Stimulated activated CD4-positive, alpha-beta T cell treated with anti-CD3 and anti-CD28 coated beads, Interleukin-12 subunit alpha, Interleukin-12 subunit beta, amount 100 ng/mL, for 48 hours (primary cell): ENCODE results near the gene SUPT16H.
A peak's percentile ranks its signal among the peaks of the same experiment; 100 is the strongest.

Experiments
- DNase-seq, 3 donors: peaks; one replicate each; pipeline ENCODE4 v3.0.0-alpha.2; 2020; ENCODE audit warnings: low read depth in 2 of 3, low spot score in 1 of 3

SUPT16H gene

GRCh38 chr14:21369949-21370679 is 13.7 kb downstream of the SUPT16H start:
- DNase-seq, result no peak

- DNase-seq, result no peak
These were observed 16.2 kb downstream of the SUPT16H start for GRCh38 chr14:21367582-21368144.

GRCh38 chr14:21356511-21356910 is 27.3 kb downstream of the SUPT16H start:
- no peak for DNase-seq

DNA sequence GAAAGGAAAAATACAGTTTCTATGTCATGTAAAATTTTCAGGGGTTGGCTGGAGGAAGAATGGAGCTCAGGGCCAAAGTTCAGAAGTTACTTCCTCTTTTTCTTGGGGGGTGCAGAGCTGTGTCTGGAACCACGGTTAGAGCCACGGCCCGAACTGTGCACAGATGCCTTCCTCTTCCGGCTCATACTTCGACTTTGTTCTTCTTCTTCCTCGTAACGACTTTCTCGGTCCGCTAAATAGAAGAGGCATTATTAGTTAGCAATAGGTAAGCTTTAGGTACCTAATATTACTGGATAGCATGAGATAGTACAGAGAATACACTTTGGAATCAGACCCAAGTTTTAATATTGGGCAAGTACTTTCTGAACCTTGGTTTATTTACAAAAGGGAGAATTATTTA is 31.2 kb downstream of the SUPT16H start:
- no peak for DNase-seq

DNA sequence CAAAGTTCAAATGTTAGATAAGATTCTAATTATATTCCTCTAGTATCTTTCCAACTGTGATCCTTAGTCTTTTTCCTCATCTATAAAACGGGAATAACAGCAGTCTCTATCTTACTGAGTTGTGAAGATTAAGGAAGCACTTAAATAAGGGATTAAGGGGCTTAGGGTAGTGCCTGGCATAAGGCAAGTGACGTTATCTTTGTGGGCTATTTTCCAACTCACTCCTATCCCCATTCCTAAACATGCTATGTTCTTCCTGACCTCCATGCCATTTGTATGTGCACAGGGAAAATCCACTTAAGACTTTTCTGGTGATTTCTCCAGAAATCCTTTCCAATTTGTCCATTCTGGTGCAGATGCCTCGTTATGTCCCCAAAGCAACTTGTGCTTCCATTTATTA is 33.3 kb downstream of the SUPT16H start:
- no peak for DNase-seq

DNA sequence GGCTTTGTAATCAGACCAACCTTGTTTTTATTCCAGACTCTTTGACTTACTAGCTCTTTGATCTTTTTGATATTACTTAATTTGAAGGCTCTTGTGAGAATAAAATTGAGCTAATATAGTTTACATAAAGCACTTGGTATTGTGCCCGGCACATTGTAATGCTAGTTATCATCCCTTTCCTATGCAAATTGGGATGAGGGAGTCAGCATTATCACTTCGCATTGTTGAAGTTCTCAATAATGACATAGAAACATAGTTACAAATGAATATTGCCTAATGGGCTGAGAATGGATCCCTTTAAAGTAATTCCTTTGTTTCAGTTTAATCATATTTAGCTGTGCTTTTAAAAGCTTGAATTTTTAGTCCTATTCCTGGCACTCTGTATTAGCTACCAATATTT is 36.6 kb downstream of the SUPT16H start:
- no peak for DNase-seq

DNA sequence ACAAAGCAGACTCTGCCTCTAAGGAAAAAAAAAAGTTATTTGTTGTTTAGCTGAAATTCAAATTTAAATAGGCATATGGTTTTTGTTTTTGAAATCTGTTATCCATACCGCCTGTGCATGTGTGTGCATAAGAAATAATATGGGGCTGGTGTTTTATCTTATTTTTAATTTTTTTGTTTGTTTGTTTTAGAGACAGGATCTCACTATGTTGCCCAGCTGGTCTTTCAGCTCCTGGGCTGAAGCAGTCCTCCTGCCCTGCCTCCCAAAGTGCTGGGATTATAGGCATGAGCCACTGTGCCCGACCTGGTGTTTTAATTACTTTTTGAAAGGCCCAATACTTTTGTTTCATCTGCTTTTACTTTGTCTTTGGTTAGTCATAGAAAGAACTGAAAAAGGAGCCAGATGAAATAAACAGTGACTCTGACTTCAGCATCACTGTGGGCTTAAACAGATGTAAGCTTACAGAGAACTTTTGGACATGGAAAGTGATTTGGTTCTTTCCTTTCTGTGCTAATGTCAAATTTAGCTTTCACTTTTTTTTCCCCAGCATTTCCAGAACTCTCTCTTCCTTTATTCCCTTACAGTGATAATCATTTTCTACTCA is 37.2 kb downstream of the SUPT16H start:
- DNase-seq, result no peak

DNA sequence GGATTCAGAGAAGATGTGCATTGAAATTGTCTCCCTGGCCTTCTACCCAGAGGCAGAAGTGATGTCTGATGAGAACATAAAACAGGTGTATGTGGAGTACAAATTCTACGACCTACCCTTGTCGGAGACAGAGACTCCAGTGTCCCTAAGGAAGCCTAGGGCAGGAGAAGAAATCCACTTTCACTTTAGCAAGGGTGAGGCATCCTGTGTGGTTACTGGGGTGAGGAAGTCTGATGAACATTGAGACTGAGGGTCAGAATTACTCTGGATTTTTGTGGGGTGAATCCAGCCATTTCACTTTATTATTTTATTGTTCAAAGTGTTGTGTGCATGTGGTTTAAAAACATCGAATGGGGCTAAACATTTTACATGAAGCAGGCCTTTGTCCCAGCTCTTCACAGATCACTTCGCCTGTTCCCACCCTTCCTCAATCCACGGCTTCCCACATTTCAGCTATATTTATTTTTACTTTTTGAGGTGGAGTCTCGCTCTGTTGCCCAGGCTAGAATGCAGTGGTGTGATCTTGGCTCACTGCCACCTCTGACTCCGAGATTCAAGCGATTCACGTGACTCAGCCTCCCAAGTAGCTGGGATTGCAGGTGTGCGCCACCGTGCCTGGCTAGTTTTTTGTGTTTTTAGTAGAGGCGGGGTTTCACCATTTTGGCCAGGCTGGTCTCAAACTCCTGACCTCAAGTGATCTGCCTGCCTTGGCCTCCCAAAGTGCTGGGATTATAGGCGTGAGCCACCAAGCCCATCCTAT is 40.6 kb downstream of the SUPT16H start:
- DNase-seq, result no peak

DNA sequence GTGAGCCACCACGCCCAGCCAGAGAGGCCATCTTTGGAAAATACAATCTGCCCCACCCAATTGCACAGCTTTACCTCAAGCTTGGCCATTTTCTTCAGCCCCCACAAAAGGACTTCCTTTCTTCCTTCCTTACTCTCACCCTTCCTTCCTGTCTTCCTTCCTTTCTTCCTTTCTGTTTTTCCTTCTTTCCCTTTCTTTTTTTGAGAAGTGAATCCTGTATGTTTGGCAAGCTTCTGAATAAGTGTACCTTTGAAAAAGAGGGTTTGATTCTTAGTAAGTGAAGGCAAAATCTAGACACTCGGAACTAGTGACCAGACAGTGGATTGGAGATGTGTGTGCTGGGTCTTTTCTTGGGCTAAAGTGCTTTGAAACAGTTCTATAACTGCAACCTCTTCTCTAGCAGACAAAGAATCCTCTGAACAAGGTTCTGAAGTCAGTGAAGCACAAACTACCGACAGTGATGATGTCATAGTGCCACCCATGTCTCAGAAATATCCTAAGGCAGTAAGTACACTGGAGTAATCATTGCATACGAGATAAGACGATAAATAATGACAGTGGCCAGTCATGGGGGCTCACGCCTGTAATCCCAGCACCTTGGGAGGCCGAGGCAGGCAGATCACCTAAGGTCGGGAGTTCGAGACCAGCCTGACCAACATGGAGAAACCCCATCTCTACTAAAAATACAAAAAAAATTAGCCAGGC is 49.5 kb downstream of the SUPT16H start:
- no peak for DNase-seq

GRCh38 chr14:21332950-21333349 is 50.9 kb downstream of the SUPT16H start:
- no peak for DNase-seq

GRCh38 chr14:21326972-21327371 is 56.8 kb downstream of the SUPT16H start:
- no peak for DNase-seq

DNA sequence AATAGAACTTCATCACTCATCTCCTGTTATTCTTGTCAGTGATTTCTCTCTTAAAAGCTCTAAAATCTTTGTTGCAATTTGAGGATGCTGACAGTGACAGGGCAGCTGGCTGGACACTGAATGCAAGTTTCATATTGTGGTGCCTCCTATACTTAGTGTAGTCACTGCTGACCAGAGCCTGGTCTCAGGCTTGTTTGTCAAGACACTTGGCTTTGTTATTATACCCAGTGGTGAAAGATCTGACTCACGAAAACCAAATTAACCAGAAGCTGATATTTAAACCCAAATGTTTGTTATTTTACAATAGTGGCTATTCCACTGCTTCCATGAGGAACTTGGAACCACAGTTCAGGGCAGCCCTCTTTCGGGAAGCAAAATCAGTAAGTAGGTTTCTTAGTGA is 61.1 kb downstream of the SUPT16H start:
- DNase-seq, result no peak

- no peak for DNase-seq
These were observed 62.9 kb downstream of the SUPT16H start for GRCh38 chr14:21320913-21321312.

GRCh38 chr14:21317398-21317797 is 66.4 kb downstream of the SUPT16H start:
- DNase-seq, result no peak

- no peak for DNase-seq
These were observed 70.3 kb downstream of the SUPT16H start for GRCh38 chr14:21313512-21313911.

DNA sequence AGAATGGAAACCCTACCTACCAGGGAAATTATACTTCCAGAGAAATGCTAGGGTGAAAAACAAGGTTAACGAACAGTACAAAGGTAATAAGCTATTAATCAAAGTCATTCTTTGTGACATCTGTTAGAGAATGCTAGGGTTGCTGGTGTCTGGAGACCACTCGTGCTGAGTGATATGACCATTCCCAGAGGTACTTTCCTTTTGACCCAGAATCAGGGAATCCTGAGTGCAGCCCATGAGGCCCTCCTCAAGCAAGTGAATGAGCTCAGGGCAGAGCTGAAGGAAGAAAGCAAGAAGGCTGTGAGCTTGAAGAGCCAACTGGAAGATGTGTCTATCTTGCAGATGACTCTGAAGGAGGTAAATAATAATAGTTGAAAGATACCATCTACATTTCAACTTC is 72.2 kb downstream of the SUPT16H start:
- DNase-seq, result no peak

DNA sequence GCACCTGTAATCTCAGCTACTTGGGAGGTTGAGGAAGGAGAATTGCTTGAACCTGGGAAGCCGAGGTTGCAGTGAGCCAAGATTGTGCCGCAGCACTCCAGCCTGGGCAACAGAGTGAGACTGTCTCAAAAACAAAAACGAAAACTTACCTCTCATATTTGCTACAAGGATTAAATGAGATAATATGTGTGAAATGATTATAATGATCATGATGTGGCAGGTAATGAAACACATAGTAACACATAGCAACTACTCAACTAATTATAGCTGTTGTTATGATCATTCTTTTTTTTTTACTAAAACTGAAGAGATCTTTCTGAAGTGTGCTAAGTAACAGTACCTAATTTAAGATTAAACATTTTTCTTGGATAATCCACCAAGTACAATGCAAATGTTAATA is 73.9 kb downstream of the SUPT16H start:
- DNase-seq, result no peak

DNA sequence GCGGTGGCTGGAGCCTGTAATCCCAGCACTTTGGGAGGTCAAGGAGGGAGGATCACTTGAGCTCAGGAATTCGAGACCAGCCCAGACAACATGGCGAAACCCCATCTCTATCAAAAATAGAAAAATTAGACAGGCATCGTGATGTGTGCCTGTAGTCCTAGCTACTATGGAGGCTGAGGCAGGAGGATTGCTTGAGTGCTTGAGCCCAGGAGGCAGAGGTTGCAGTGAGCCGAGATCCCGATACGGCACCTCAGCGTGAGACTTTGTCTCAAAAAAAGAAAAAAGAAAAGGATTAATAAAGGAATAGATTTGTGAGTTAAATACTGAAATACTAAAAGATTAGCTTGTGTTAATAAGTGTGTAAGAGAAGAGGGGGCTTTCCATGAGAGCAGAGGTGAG is 74.6 kb downstream of the SUPT16H start:
- no peak for DNase-seq

DNA sequence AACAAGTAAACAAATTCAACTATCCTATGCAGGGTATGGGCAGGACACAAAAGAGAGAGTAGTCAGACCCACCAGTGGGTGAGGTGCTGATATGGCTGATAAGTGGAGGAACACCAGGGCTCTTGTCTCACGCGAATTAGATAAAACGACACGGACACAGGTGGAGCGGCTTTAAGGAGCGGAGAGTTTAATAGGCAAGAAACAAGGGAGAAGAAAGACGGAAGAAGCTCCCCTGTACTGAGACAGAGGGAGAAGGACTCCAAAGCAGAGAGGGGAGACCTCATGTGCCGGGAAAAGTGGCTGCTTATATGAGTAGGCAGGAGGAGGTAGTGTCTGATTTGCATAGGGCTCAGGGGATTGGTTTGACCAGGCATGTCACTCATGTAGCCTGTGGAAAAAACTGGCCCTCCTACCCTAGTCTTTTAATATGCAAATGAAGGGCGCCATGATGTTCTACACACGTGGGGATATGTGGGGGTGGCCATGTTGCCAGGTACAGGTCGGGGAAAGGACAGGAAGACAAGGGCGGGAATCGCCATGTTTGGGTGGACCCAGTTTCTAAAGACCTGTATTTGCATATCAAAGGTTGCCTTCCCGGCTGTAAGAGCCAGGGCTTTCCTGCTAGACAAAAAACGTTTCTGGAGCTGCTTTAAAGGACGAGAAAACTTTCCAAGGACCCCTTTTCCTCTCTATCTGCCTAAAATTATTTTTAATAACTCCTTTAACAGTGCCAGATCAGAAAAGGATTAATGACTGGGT is 75.2 kb downstream of the SUPT16H start:
- DNase-seq, result peak; percentile 70 to 82 (median 71)

DNA sequence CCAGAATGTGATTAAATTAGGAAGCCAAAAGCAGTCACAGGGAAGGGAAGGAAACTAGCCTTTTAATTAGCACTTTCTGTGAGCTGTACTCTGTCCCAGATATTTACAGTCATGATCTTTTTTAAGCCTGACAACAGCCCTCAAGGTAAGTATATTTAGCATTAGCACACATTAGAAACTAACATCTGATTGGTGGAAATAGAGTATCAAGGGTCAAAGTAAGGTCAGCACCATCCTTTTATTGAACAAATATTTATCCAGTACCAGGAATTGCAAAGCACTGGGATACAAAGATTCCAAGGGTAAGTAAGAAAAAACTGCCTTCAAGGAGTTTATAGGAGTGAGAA is 75.7 kb downstream of the SUPT16H start:
- DNase-seq, result no peak

GRCh38 chr14:21307637-21308036 is 76.2 kb downstream of the SUPT16H start:
- DNase-seq, result no peak
